ENCODE data around the gene CHN2.

The CHN2 gene

GRCh38 chr7:29342761-29343160 lies 148.2 kb downstream of the CHN2 start:
- no peak overlapping the region for H3K27ac ChIP-seq
- H3K4me1 ChIP-seq = no peaks in the 10 kb centered on the region
- H3K36me3 ChIP-seq (ENCODE audit: control insufficient read depth, insufficient read depth, low read length) = no peaks in the 10 kb centered on the region
- H3K4me2 ChIP-seq (ENCODE audit: low read length) = no peak overlapping the region
- no peaks in the 10 kb centered on the region for H3K79me2 ChIP-seq
- H3K9me3 ChIP-seq (ENCODE audit: control insufficient read depth, low read length) = no peaks in the 10 kb centered on the region
- no peak overlapping the region for H3K4me3 ChIP-seq (ENCODE audit: low read depth, low read length)
- no peak for TF ChIP-seq CTCF (IDR thresholded peaks at IDR 0.05)
- no peaks in the 10 kb centered on the region for H3K27me3 ChIP-seq (ENCODE audit: control insufficient read depth, insufficient read depth, low read length)
- H2AFZ ChIP-seq = no peak overlapping the region
- no peak overlapping the region for H3K9ac ChIP-seq

- Histone ChIP-seq H3K4me3 (ENCODE audit: low read depth, low read length) (no peak overlapping the region), H3K27me3 (ENCODE audit: control insufficient read depth, insufficient read depth, low read length) (no peaks in the 10 kb centered on the region), H3K79me2 (no peaks in the 10 kb centered on the region), H3K9ac (no peak overlapping the region), H3K4me1 (no peaks in the 10 kb centered on the region), H3K9me3 (ENCODE audit: control insufficient read depth, low read length) (no peaks in the 10 kb centered on the region), H2AFZ (no peak overlapping the region), H3K4me2 (ENCODE audit: low read length) (no peak overlapping the region), H3K36me3 (ENCODE audit: control insufficient read depth, insufficient read depth, low read length) (no peaks in the 10 kb centered on the region), H3K27ac (no peak overlapping the region)
- TF ChIP-seq CTCF (IDR thresholded peaks at IDR 0.05) = no peak
Measured at GRCh38 chr7:29343399-29343798, 148.8 kb downstream of the CHN2 start.

GRCh38 chr7:29344334-29344978 lies 149.9 kb downstream of the CHN2 start:
- Histone ChIP-seq H3K36me3 (ENCODE audit: control insufficient read depth, insufficient read depth, low read length) (no peaks in the 10 kb centered on the region), H3K4me3 (ENCODE audit: low read depth, low read length) (no peak overlapping the region), H3K9me3 (ENCODE audit: control insufficient read depth, low read length) (no peaks in the 10 kb centered on the region), H3K4me2 (ENCODE audit: low read length) (no peak overlapping the region), H3K4me1 (no peaks in the 10 kb centered on the region), H3K27me3 (ENCODE audit: control insufficient read depth, insufficient read depth, low read length) (no peaks in the 10 kb centered on the region), H3K9ac (no peak overlapping the region), H3K79me2 (no peaks in the 10 kb centered on the region), H2AFZ (no peak overlapping the region), H3K27ac (no peak overlapping the region)
- no peak for TF ChIP-seq CTCF (IDR thresholded peaks at IDR 0.05)

- Histone ChIP-seq H3K4me3 (ENCODE audit: low read depth, low read length) (no peak overlapping the region), H3K36me3 (ENCODE audit: control insufficient read depth, insufficient read depth, low read length) (no peaks in the 10 kb centered on the region), H3K79me2 (no peaks in the 10 kb centered on the region), H3K27me3 (ENCODE audit: control insufficient read depth, insufficient read depth, low read length) (no peaks in the 10 kb centered on the region), H3K4me1 (no peaks in the 10 kb centered on the region), H3K4me2 (ENCODE audit: low read length) (no peak overlapping the region), H3K27ac (no peak overlapping the region), H2AFZ (no peak overlapping the region), H3K9me3 (ENCODE audit: control insufficient read depth, low read length) (no peaks in the 10 kb centered on the region), H3K9ac (no peak overlapping the region)
- peak; percentile 6 for TF ChIP-seq CTCF (IDR thresholded peaks at IDR 0.05)
Measured at GRCh38 chr7:29345590-29345989, 151.0 kb downstream of the CHN2 start.

Measured in parathyroid adenoma (tissue), 2 donors.